GM10266 (cell line): Measurements from ENCODE around the gene RIT2.

ENCODE experiments used
- DNase-seq: peaks from one replicate; pipeline ENCODE4 v3.0.0; 2012; ENCODE audit errors: extremely low spot score
- TF ChIP-seq, protein P1 (sequence below): IDR thresholded peaks from 2 replicates; pipeline ENCODE4 v1.5.1; 2012; ENCODE audit warnings: mild to moderate bottlenecking, low read depth; ENCODE audit not compliant: control insufficient read depth, insufficient read depth; ENCODE audit errors: missing control alignments

RIT2 gene

DNA sequence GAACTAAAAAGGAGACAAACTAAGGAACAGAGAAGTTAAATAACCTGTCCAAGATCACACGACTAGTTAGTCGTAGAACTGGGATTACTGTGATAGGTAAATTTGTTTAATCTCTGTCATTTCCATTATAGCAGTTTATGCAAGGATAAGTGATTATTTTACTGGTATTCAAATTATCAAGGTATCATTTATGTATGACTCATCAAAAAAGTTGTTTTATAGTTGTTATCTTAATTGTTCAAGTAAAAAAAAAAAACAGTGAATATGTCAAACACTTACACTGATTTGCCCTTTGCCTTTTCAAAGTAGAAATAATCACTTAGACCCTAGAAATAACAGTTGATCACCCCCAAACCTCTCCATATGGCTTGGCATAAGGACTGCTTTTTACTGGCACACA, 173.6 kb downstream of the RIT2 start:
- TF ChIP-seq, protein P1, sequence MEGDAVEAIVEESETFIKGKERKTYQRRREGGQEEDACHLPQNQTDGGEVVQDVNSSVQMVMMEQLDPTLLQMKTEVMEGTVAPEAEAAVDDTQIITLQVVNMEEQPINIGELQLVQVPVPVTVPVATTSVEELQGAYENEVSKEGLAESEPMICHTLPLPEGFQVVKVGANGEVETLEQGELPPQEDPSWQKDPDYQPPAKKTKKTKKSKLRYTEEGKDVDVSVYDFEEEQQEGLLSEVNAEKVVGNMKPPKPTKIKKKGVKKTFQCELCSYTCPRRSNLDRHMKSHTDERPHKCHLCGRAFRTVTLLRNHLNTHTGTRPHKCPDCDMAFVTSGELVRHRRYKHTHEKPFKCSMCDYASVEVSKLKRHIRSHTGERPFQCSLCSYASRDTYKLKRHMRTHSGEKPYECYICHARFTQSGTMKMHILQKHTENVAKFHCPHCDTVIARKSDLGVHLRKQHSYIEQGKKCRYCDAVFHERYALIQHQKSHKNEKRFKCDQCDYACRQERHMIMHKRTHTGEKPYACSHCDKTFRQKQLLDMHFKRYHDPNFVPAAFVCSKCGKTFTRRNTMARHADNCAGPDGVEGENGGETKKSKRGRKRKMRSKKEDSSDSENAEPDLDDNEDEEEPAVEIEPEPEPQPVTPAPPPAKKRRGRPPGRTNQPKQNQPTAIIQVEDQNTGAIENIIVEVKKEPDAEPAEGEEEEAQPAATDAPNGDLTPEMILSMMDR: no peak
- no peak for DNase-seq

DNA sequence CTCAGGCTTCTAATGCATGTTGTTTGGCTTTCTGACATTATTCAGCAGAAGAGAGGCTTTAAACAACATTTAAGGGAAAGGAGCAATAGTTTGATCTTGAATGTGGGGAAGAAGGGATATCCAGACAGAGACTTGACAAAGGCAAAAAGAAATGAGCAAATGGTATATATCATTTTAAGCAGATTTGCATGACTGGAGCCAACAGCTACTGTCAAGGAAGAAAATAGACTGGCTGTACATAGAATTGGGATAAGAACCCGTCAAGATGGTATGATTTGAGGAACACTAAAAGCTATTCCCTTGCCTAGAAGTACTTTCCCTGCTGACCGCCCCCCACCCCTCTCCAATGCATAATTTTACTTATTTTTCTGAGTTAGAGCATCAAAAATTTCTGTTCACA, 174.5 kb downstream of the RIT2 start:
- no peak for DNase-seq
- TF ChIP-seq, protein P1: no peak

- TF ChIP-seq, protein P1: no peak
- DNase-seq: no peak
Observed at GRCh38 chr18:42937436-42937835, 178.0 kb downstream of the RIT2 start.

DNA sequence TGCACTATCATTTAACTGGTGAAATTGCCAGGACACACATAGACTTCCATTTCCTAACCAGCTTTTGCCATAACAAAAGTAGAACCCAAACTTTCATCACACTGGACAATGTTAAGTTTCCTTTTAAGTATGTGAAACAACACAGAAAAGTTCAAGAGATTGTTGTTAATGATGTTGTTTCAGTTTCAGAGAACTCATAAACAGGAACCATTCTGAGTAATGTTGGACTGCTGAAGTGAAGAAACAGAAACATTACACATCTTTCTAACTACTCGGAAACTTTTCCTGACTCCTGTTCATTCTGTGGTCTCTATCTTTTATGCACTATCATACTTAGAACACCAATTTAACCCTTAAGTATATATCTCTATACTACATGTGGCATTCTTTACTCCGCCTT, 179.2 kb downstream of the RIT2 start:
- no peak for DNase-seq
- TF ChIP-seq, protein P1: no peak

GRCh38 chr18:42931491-42931890, 184.0 kb downstream of the RIT2 start:
- TF ChIP-seq, protein P1: no peak
- DNase-seq: no peak

DNA sequence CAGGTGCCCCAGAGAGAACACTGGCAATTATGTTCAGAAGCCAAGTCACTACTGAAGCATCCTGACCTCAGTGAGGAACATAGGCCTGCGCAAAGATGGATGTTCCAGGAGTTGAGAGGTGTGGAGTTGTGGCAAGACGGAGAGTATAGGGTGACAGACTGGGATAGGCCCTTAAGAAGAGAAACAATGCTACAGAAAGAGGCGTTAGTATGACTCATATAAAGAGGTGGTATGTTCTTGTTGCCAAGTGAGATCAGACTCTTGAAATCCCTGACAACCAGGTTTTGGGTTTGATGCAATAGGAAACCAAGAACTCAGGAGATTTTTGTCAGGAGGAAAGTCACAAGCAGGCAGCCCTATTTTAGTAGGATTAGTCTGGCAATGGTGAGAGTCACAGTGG, 185.6 kb downstream of the RIT2 start:
- DNase-seq: no peak
- TF ChIP-seq, protein P1: no peak

GRCh38 chr18:42929181-42929580, 186.3 kb downstream of the RIT2 start:
- no peak for DNase-seq
- TF ChIP-seq, protein P1: no peak
